GM18499 (cell line): ENCODE results near the gene XRCC5.
A peak's percentile ranks its signal among the peaks of the same experiment; 100 is the strongest.
"Not testable (repeated sequence)": the region's sequence is repeated elsewhere in the genome, so short reads cannot be mapped to it uniquely, and the experiment has no call there.

ENCODE experiments used
- ATAC-seq: cut with Tn5 transposase; IDR thresholded peaks from one replicate; pipeline ENCODE4 v1.9.1; 2021; ENCODE audit warnings: moderate number of reproducible peaks; ENCODE audit not compliant: insufficient read depth, unreplicated experiment

The XRCC5 gene

GRCh38 chr2:216114714-216115531, 5.8 kb downstream of the XRCC5 start:
- ATAC-seq: peak; percentile 32

- ATAC-seq: no peak
Measured at GRCh38 chr2:216116418-216116817, 7.3 kb downstream of the XRCC5 start.

- no peak for ATAC-seq
Measured at GRCh38 chr2:216117561-216118340, 8.6 kb downstream of the XRCC5 start.

GRCh38 chr2:216118474-216118873, 9.3 kb downstream of the XRCC5 start:
- no peak for ATAC-seq

- no peak for ATAC-seq
Measured at GRCh38 chr2:216119146-216119545, 10.0 kb downstream of the XRCC5 start.

GRCh38 chr2:216119986-216120385, 10.8 kb downstream of the XRCC5 start:
- ATAC-seq: no peak

- ATAC-seq: no peak
Measured at GRCh38 chr2:216121255-216121654, 12.1 kb downstream of the XRCC5 start.

- ATAC-seq: no peak
Measured at GRCh38 chr2:216126943-216127342, 17.8 kb downstream of the XRCC5 start.

GRCh38 chr2:216130346-216130971, 21.3 kb downstream of the XRCC5 start:
- no peak for ATAC-seq

- no peak for ATAC-seq
Measured at GRCh38 chr2:216131175-216131926, 22.2 kb downstream of the XRCC5 start.

- ATAC-seq: no peak
Measured at GRCh38 chr2:216132585-216132984, 23.4 kb downstream of the XRCC5 start.

GRCh38 chr2:216133397-216133796, 24.2 kb downstream of the XRCC5 start:
- no peak for ATAC-seq

GRCh38 chr2:216134958-216135541, 25.9 kb downstream of the XRCC5 start:
- ATAC-seq: no peak

GRCh38 chr2:216139884-216140283, 30.7 kb downstream of the XRCC5 start:
- no peak for ATAC-seq

- not testable (repeated sequence) for ATAC-seq
Measured at GRCh38 chr2:216141516-216141915, 32.4 kb downstream of the XRCC5 start.

- peak; percentile 96 for ATAC-seq
Measured at GRCh38 chr2:216142540-216142939, 33.4 kb downstream of the XRCC5 start.

GRCh38 chr2:216144372-216144771, 35.2 kb downstream of the XRCC5 start:
- ATAC-seq: no peak

- no peak for ATAC-seq
Measured at GRCh38 chr2:216144857-216145256, 35.7 kb downstream of the XRCC5 start.

- ATAC-seq: no peak
Measured at GRCh38 chr2:216146573-216146972, 37.4 kb downstream of the XRCC5 start.
